HG02884 (cell line): ENCODE results near the gene OBSCN.

Source experiments
- ATAC-seq: cut with Tn5 transposase; IDR thresholded peaks from one replicate; pipeline ENCODE4 v1.9.1; 2021; ENCODE audit warnings: mild to moderate bottlenecking, moderate library complexity; ENCODE audit not compliant: unreplicated experiment

The OBSCN gene

GRCh38 chr1:228408869-228409805, 201.3 kb downstream of the OBSCN start:
- no peak for ATAC-seq

GRCh38 chr1:228410015-228410414, 202.2 kb downstream of the OBSCN start:
- no peak for ATAC-seq

GRCh38 chr1:228410671-228411070, 202.8 kb downstream of the OBSCN start:
- no peak for ATAC-seq

- no peak for ATAC-seq
Observed at GRCh38 chr1:228411121-228411520, 203.3 kb downstream of the OBSCN start.

GRCh38 chr1:228411548-228412430, 203.9 kb downstream of the OBSCN start:
- no peak for ATAC-seq

GRCh38 chr1:228413241-228414010, 205.6 kb downstream of the OBSCN start:
- ATAC-seq = no peak

- no peak for ATAC-seq
Observed at GRCh38 chr1:228414511-228415211, 206.8 kb downstream of the OBSCN start.

- ATAC-seq = no peak
Observed at GRCh38 chr1:228415221-228415620, 207.4 kb downstream of the OBSCN start.

- no peak for ATAC-seq
Observed at GRCh38 chr1:228415853-228416216, 208.0 kb downstream of the OBSCN start.

- no peak for ATAC-seq
Observed at GRCh38 chr1:228416217-228416933, 208.5 kb downstream of the OBSCN start, which contains the start of gene TRIM17. TRIM17 (minus strand) TSS chr1:228416861; CDS start chr1:228415072, 1,789 bp downstream.

GRCh38 chr1:228417061-228417460, 209.2 kb downstream of the OBSCN start:
- no peak for ATAC-seq

GRCh38 chr1:228417483-228418203, 209.8 kb downstream of the OBSCN start:
- no peak for ATAC-seq

GRCh38 chr1:228420968-228421826, 213.4 kb downstream of the OBSCN start:
- no peak for ATAC-seq

GRCh38 chr1:228423404-228424053, 215.7 kb downstream of the OBSCN start:
- ATAC-seq = no peak

GRCh38 chr1:228424685-228425660, 217.1 kb downstream of the OBSCN start:
- no peak for ATAC-seq

- no peak for ATAC-seq
Observed at GRCh38 chr1:228426518-228427175, 218.8 kb downstream of the OBSCN start.
